ENCODE data around the gene CCDC152. TPM values are rescaled to one million over a fixed set of nuclear protein-coding genes. Genes with fewer than 3 reads are reported as not detected.

CCDC152 gene
- total RNA-seq, 1 experiment from 2014 or later, result 11.2 TPM

GRCh38 chr5:42828671-42829070, 72.1 kb downstream of the CCDC152 start:
- no peak for DNase-seq (ENCODE audit: low spot score)
- Histone ChIP-seq H3K27me3 (replicated peaks; ENCODE audit: insufficient read depth, low read depth, low read length, poor library complexity) (no peaks in the 10 kb centered on the region), H3K27ac (ENCODE audit: low read depth, low read length, poor library complexity, severe bottlenecking) (no peak overlapping the region), H3K9me3 (ENCODE audit: low read depth, low read length, poor library complexity, severe bottlenecking) (no peaks in the 10 kb centered on the region), H3K4me3 (ENCODE audit: low read depth, low read length, poor library complexity, severe bottlenecking) (no peak overlapping the region), H3K36me3 (ENCODE audit: insufficient read depth, low read length, poor library complexity, severe bottlenecking) (no peaks in the 10 kb centered on the region), H3K4me1 (ENCODE audit: insufficient read depth, low read length, poor library complexity, severe bottlenecking) (no peaks in the 10 kb centered on the region)
- CTCF ChIA-PET, result interaction anchor here (1.0 kb wide), 1 partner anchor 61 kb away, joined by 4 read pairs; no protein-coding TSS in a partner anchor
- no peak for TF ChIP-seq CTCF (conservative IDR thresholded peaks at IDR 0.05; ENCODE audit: low read depth, low read length)
- TF ChIP-seq EZH2 (IDR thresholded peaks at IDR 0.05; ENCODE audit: borderline replicate concordance, low read depth, low read length, poor library complexity, severe bottlenecking), result no peak
- POLR2A ChIA-PET (ENCODE audit: low non-redundant PET), result no interaction called here
- BruUV-seq (replicated peaks), result no TSS peak
- intact Hi-C loops (cut with micrococcal nuclease; ENCODE audit: unreplicated experiment), result no loop called here

GRCh38 chr5:42830924-42831323, 74.3 kb downstream of the CCDC152 start:
- Histone ChIP-seq H3K36me3 (ENCODE audit: insufficient read depth, low read length, poor library complexity, severe bottlenecking) (no peaks in the 10 kb centered on the region), H3K9me3 (ENCODE audit: low read depth, low read length, poor library complexity, severe bottlenecking) (no peaks in the 10 kb centered on the region), H3K4me1 (ENCODE audit: insufficient read depth, low read length, poor library complexity, severe bottlenecking) (no peaks in the 10 kb centered on the region), H3K27ac (ENCODE audit: low read depth, low read length, poor library complexity, severe bottlenecking) (no peak overlapping the region), H3K4me3 (ENCODE audit: low read depth, low read length, poor library complexity, severe bottlenecking) (no peak overlapping the region), H3K27me3 (replicated peaks; ENCODE audit: insufficient read depth, low read depth, low read length, poor library complexity) (no peaks in the 10 kb centered on the region)
- TF ChIP-seq CTCF (conservative IDR thresholded peaks at IDR 0.05; ENCODE audit: low read depth, low read length), result no peak
- no peak for TF ChIP-seq EZH2 (IDR thresholded peaks at IDR 0.05; ENCODE audit: borderline replicate concordance, low read depth, low read length, poor library complexity, severe bottlenecking)
- intact Hi-C loops (cut with micrococcal nuclease; ENCODE audit: unreplicated experiment), result no loop called here
- DNase-seq (ENCODE audit: low spot score), result no peak
- CTCF ChIA-PET, result no interaction called here
- BruUV-seq (replicated peaks), result no TSS peak
- POLR2A ChIA-PET (ENCODE audit: low non-redundant PET), result no interaction called here

- BruUV-seq (replicated peaks), result no TSS peak
- ChIA-PET CTCF (no interaction called here), POLR2A (ENCODE audit: low non-redundant PET) (no interaction called here)
- H3K36me3 ChIP-seq (ENCODE audit: insufficient read depth, low read length, poor library complexity, severe bottlenecking), result no peaks in the 10 kb centered on the region
- DNase-seq (ENCODE audit: low spot score), result no peak
- TF ChIP-seq CTCF (conservative IDR thresholded peaks at IDR 0.05; ENCODE audit: low read depth, low read length) (no peak), EZH2 (IDR thresholded peaks at IDR 0.05; ENCODE audit: borderline replicate concordance, low read depth, low read length, poor library complexity, severe bottlenecking) (no peak)
- H3K27ac ChIP-seq (ENCODE audit: low read depth, low read length, poor library complexity, severe bottlenecking), result no peak overlapping the region
- intact Hi-C loops (cut with micrococcal nuclease; ENCODE audit: unreplicated experiment), result no loop called here
- no peaks in the 10 kb centered on the region for H3K9me3 ChIP-seq (ENCODE audit: low read depth, low read length, poor library complexity, severe bottlenecking)
- H3K4me3 ChIP-seq (ENCODE audit: low read depth, low read length, poor library complexity, severe bottlenecking), result no peak overlapping the region
- H3K4me1 ChIP-seq (ENCODE audit: insufficient read depth, low read length, poor library complexity, severe bottlenecking), result no peaks in the 10 kb centered on the region
- no peaks in the 10 kb centered on the region for H3K27me3 ChIP-seq (replicated peaks; ENCODE audit: insufficient read depth, low read depth, low read length, poor library complexity)
Observed at GRCh38 chr5:42832060-42832459, 75.4 kb downstream of the CCDC152 start.

Measured in A673 (cell line).